Measurements from ENCODE around the gene RPL18A. TPM values are rescaled to one million over a fixed set of nuclear protein-coding genes. Genes with fewer than 3 reads are reported as not detected.

Gene RPL18A
- total RNA-seq, 1 donor from 2014 or later: 2,481 TPM

DNA sequence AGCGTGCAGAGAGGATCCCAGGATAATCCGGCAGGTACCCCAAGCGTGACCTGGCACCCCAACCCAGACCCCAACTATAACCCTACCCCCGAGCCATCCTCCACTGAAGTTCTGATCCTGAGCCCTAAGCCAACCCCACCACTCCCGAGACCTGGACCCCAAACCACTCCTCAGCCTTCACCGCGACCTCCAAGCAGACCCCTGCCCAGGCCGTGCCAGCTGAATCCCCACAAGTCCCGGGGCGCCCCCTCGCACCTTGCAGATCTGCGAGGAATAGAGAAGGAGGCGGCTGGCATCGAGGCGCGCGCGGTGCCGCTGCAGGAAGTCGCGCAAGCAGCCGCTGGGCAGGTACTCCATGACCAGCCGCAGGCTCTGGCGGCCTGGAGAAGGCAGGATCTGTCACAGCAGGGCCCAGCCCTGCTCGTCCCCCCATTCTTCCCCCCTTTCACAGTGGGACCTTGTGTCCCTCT is 28.3 kb upstream of the RPL18A start:
- Histone ChIP-seq H3K27ac (no peak overlapping the region), H3K4me3 (peak overlapping the region in 1 of 2 donors; percentile 32), H3K27me3 (no peaks in the 10 kb centered on the region), H3K36me3 (no peaks in the 10 kb centered on the region), H3K4me1 (no peaks in the 10 kb centered on the region), H3K9me3 (no peaks in the 10 kb centered on the region)
- TF ChIP-seq, protein P1, sequence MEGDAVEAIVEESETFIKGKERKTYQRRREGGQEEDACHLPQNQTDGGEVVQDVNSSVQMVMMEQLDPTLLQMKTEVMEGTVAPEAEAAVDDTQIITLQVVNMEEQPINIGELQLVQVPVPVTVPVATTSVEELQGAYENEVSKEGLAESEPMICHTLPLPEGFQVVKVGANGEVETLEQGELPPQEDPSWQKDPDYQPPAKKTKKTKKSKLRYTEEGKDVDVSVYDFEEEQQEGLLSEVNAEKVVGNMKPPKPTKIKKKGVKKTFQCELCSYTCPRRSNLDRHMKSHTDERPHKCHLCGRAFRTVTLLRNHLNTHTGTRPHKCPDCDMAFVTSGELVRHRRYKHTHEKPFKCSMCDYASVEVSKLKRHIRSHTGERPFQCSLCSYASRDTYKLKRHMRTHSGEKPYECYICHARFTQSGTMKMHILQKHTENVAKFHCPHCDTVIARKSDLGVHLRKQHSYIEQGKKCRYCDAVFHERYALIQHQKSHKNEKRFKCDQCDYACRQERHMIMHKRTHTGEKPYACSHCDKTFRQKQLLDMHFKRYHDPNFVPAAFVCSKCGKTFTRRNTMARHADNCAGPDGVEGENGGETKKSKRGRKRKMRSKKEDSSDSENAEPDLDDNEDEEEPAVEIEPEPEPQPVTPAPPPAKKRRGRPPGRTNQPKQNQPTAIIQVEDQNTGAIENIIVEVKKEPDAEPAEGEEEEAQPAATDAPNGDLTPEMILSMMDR (IDR thresholded peaks at IDR 0.05): no peak
- DNase-seq (ENCODE audit: low spot score in 2 of 2): no peak
- intact Hi-C loops (cut with DNase I): no loop called here

DNA sequence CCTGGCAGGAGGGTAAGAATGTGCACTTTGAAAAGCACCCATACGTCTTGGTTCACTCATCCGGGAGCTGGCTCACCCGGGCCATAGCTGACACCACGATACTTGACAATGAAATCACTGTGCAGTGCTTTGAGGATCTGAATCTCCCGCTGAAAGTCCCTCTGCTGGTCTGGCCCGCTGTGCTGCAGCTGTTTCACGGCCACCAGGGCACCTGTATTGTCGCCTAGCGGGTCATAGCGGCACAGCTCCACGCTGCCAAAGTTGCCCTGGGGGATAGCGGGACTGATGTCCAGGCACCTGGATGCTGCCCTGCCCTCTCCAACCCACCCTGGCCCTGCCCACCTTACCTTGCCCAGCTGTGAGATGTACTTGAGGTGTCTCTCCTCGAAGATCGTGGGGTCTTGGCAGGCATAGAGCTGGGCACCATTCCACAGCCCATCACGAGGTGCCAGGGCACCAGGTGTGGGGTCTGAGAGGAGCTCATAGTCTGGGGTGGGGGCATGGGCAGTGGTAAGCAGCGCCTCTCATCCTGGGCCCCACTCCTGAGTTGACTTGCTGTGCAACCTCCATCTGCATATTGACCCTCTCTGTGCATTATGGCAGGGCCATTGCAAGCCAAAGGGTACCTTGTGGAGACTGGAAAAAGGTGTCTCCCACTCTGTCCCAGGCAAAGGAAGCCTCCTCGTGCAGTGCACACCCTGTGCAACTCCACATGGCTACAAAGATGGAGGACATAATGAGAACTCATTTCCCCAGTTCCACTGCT is 27.1 kb upstream of the RPL18A start:
- DNase-seq (ENCODE audit: low spot score in 2 of 2): no peak
- no peaks in the 10 kb centered on the region for H3K36me3 ChIP-seq
- no peak overlapping the region for H3K27ac ChIP-seq
- TF ChIP-seq, protein P1 (IDR thresholded peaks at IDR 0.05): no peak
- no peak overlapping the region for H3K4me3 ChIP-seq
- H3K27me3 ChIP-seq: no peaks in the 10 kb centered on the region
- no peaks in the 10 kb centered on the region for H3K9me3 ChIP-seq
- intact Hi-C loops (cut with DNase I): no loop called here
- no peaks in the 10 kb centered on the region for H3K4me1 ChIP-seq

DNA sequence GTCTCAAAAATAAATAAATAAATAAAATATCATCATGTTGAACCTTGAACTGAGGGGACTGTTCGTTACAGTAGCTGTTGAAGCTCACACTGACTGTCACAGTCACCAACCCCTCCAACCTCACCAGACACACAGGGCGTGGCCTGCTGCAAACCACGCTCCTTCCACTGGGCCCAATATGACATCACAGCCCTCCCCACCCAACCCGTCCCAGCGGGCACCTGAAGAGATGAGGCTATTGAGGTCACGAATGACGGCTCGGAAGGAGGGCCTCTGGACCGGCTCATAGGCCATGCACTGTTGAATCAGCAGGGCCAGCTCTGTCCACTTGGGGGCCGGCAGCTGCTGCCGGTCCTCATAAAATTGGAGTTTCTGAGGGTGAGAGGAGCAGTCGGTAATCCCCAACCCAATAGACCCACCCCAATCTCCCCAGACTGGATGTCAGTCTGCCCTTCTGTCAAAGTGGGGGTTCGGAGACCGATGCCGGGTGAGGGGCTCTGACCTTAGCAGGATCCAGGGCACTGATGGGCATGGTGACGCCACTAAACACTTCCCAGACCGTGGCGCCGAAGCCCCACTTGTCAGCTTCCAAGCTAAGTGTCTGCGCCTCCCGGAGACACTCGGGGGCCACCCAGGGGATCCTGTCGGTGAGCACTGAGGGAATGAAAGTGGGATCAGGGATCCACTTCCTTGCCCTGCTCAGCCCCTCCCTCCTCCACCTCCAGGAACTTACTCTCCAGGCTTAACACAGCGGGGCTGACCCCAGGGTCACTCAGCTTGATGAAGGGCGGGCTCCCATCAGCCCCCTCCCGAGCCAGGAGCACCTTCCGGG is 25.1 kb upstream of the RPL18A start:
- intact Hi-C loops (cut with DNase I): no loop called here
- Histone ChIP-seq H3K36me3 (no peaks in the 10 kb centered on the region), H3K9me3 (no peaks in the 10 kb centered on the region), H3K27ac (no peak overlapping the region), H3K4me1 (no peaks in the 10 kb centered on the region), H3K4me3 (no peak overlapping the region), H3K27me3 (no peaks in the 10 kb centered on the region)
- TF ChIP-seq, protein P1 (IDR thresholded peaks at IDR 0.05): no peak
- DNase-seq (ENCODE audit: low spot score in 2 of 2): no peak

DNA sequence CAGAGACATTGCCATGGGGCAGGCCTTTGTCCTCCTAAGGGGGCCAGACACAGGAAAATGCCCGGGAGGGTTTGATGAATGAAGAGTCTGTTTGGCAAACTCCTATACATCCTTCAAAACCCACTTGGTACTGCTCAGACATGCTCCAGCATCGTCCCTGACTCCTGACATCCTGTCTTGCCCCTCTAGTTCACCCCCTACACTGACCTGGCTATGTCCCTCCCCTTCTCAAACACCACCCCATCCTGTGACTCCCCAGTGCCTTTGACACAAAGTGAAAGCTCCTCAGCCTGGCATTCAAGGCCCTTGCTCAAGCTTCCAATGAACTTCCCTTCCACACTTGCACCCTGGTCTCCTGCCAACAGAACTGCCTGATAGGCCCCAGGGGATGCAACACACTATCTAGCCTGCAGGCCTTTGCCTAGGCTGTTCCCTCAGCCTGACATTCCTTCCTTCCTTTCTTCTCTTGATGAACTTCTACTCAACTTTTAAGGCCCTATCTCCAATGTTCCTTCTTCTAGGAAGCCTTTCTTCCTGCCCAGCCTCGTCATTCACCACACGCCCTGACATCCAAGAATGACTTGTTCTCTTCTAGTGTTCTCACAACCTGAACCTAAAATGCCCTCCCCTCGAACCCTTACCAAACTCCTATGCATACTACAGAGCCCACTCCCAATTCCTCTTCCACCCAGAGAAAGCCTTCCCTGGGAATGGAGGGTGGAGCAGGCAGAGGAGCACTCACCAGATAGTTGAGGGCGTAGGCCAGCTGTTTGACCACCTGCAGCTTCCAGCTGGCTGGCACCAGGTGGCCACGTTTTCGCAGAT is 24.3 kb upstream of the RPL18A start:
- intact Hi-C loops (cut with DNase I): no loop called here
- H3K9me3 ChIP-seq: no peaks in the 10 kb centered on the region
- H3K4me1 ChIP-seq: no peaks in the 10 kb centered on the region
- no peaks in the 10 kb centered on the region for H3K27me3 ChIP-seq
- no peaks in the 10 kb centered on the region for H3K36me3 ChIP-seq
- TF ChIP-seq, protein P1 (IDR thresholded peaks at IDR 0.05): no peak
- no peak overlapping the region for H3K4me3 ChIP-seq
- no peak overlapping the region for H3K27ac ChIP-seq
- DNase-seq (ENCODE audit: low spot score in 2 of 2): no peak

DNA sequence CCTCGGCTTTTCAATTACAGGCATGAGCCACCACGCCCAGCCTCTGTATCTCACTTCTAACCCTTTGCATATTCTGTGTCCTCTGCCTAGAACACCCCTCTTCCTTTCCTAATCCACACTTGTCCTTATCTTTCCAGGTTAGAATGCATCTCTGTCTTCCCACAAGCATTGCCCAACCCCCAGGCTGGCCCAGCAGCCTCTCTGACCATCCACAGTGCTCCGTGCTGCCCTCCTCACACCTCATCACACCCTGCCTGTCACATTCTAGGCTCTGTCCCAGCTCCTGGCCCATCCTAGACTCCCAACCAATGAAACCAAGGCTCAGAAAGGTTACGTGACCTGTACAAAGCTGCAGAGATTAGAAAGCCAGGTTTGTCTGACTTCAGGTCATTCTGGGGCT is 23.2 kb upstream of the RPL18A start:
- Histone ChIP-seq H3K27ac (no peak overlapping the region), H3K9me3 (no peaks in the 10 kb centered on the region), H3K27me3 (no peaks in the 10 kb centered on the region), H3K4me1 (no peaks in the 10 kb centered on the region), H3K36me3 (no peaks in the 10 kb centered on the region), H3K4me3 (no peak overlapping the region)
- DNase-seq (ENCODE audit: low spot score in 2 of 2): no peak
- intact Hi-C loops (cut with DNase I): no loop called here
- TF ChIP-seq, protein P1 (IDR thresholded peaks at IDR 0.05): no peak

Measured in ascending aorta (tissue), 2 donors.